Colonic mucosa (tissue), 4 donors: ENCODE results near the gene PHF21B. TPM values are rescaled to one million over a fixed set of nuclear protein-coding genes. Genes with fewer than 3 reads are reported as not detected.

Experiments used
- DNase-seq: peaks from one replicate; pipeline ENCODE4 v3.0.0-alpha.2; 2020
- H3K27ac ChIP-seq: fragments of 200-600 bp; one replicate; pipeline ENCODE4 v1.8.0; 2021
- H3K27me3 ChIP-seq: fragments of 200-600 bp; one replicate; pipeline ENCODE4 v1.8.0; 2021
- H3K36me3 ChIP-seq: fragments of 200-600 bp; one replicate; pipeline ENCODE4 v1.8.0; 2021
- H3K4me1 ChIP-seq: fragments of 200-600 bp; one replicate; pipeline ENCODE4 v1.8.0; 2021; ENCODE audit warnings: mild to moderate bottlenecking
- H3K4me3 ChIP-seq: fragments of 200-600 bp; one replicate; pipeline ENCODE4 v1.8.0; 2021
- H3K9ac ChIP-seq, 2 donors: one replicate each; pipeline ENCODE4 v1.7.0; 2013; ENCODE audit warnings: control low read depth in 2 of 2, low read depth in 2 of 2, low read length in 2 of 2
- H3K9me3 ChIP-seq: fragments of 200-600 bp; one replicate; pipeline ENCODE4 v1.8.0; 2021
- CTCF ChIP-seq: fragments of 200-600 bp; IDR thresholded peaks from one replicate; pipeline ENCODE4 v1.8.0; 2022; ENCODE audit warnings: antibody characterized with exemption, mild to moderate bottlenecking
- intact Hi-C: fragments of 100-400 bp; cut with DNase I; formaldehyde crosslinking; loops from one replicate; pipeline ENCODE4 v1.14.1; 2022
- total RNA-seq, 2 donors: library from RNA; stranded (reverse); fragmentation: NEBNext Ultra II Directional in 1 of 2; extraction: Animal tissue kit (Norgen Biotek cat#: 25700) in 1 of 2; gene quantifications; one replicate each; pipeline ENCODE4 v1.2.1, GENCODE V29; 2021
- donor health status: healthy.
- donor health status: DM: no; HTN: no; CAD: no.
- donor health status: DM: no; HTN: no; CAD: no.

Gene PHF21B
- total RNA-seq, 2 donors from 2014 or later: not detected

GRCh38 chr22:45042263-45042662 lies 32.5 kb upstream of the PHF21B start:
- no peak overlapping the region for H3K9ac ChIP-seq
- H3K27me3 ChIP-seq: no peaks in the 10 kb centered on the region
- no peak for DNase-seq
- intact Hi-C loops: no loop called here
- no peak overlapping the region for H3K4me3 ChIP-seq
- no peak for TF ChIP-seq CTCF
- no peaks in the 10 kb centered on the region for H3K4me1 ChIP-seq
- H3K36me3 ChIP-seq: no peaks in the 10 kb centered on the region
- no peaks in the 10 kb centered on the region for H3K9me3 ChIP-seq
- H3K27ac ChIP-seq: no peak overlapping the region

- Histone ChIP-seq H3K4me1 (no peaks in the 10 kb centered on the region), H3K9ac (no peak overlapping the region), H3K36me3 (no peaks in the 10 kb centered on the region), H3K27ac (no peak overlapping the region), H3K4me3 (no peak overlapping the region), H3K9me3 (no peaks in the 10 kb centered on the region), H3K27me3 (no peaks in the 10 kb centered on the region)
- no peak for DNase-seq
- TF ChIP-seq CTCF: no peak
- intact Hi-C loops: no loop called here
These were observed 29.3 kb upstream of the PHF21B start for GRCh38 chr22:45039133-45039532.

GRCh38 chr22:45036154-45036553 lies 26.3 kb upstream of the PHF21B start:
- intact Hi-C loops: no loop called here
- Histone ChIP-seq H3K9me3 (no peaks in the 10 kb centered on the region), H3K27me3 (no peaks in the 10 kb centered on the region), H3K36me3 (no peaks in the 10 kb centered on the region), H3K4me3 (no peak overlapping the region), H3K4me1 (no peaks in the 10 kb centered on the region), H3K27ac (no peak overlapping the region), H3K9ac (no peak overlapping the region)
- DNase-seq: no peak
- no peak for TF ChIP-seq CTCF

- no peak for DNase-seq
- intact Hi-C loops: no loop called here
- Histone ChIP-seq H3K9ac (no peak overlapping the region), H3K27ac (no peak overlapping the region), H3K4me1 (no peaks in the 10 kb centered on the region), H3K4me3 (no peak overlapping the region), H3K27me3 (no peaks in the 10 kb centered on the region), H3K36me3 (no peaks in the 10 kb centered on the region), H3K9me3 (no peaks in the 10 kb centered on the region)
- no peak for TF ChIP-seq CTCF
These were observed 25.0 kb upstream of the PHF21B start for GRCh38 chr22:45034821-45035220.

GRCh38 chr22:45034156-45034555 lies 24.4 kb upstream of the PHF21B start:
- H3K27ac ChIP-seq: no peak overlapping the region
- no peaks in the 10 kb centered on the region for H3K27me3 ChIP-seq
- DNase-seq: no peak
- no peaks in the 10 kb centered on the region for H3K4me1 ChIP-seq
- no peaks in the 10 kb centered on the region for H3K36me3 ChIP-seq
- no peaks in the 10 kb centered on the region for H3K9me3 ChIP-seq
- H3K9ac ChIP-seq: no peak overlapping the region
- H3K4me3 ChIP-seq: no peak overlapping the region
- intact Hi-C loops: no loop called here
- no peak for TF ChIP-seq CTCF

- TF ChIP-seq CTCF: no peak
- H3K9ac ChIP-seq: no peak overlapping the region
- H3K27me3 ChIP-seq: no peaks in the 10 kb centered on the region
- H3K4me3 ChIP-seq: no peak overlapping the region
- no peaks in the 10 kb centered on the region for H3K9me3 ChIP-seq
- H3K27ac ChIP-seq: no peak overlapping the region
- intact Hi-C loops: no loop called here
- DNase-seq: no peak
- no peaks in the 10 kb centered on the region for H3K36me3 ChIP-seq
- H3K4me1 ChIP-seq: no peaks in the 10 kb centered on the region
These were observed 23.3 kb upstream of the PHF21B start for GRCh38 chr22:45033136-45033535.
